ENCODE data around the gene SLC34A1.

Gene SLC34A1

DNA sequence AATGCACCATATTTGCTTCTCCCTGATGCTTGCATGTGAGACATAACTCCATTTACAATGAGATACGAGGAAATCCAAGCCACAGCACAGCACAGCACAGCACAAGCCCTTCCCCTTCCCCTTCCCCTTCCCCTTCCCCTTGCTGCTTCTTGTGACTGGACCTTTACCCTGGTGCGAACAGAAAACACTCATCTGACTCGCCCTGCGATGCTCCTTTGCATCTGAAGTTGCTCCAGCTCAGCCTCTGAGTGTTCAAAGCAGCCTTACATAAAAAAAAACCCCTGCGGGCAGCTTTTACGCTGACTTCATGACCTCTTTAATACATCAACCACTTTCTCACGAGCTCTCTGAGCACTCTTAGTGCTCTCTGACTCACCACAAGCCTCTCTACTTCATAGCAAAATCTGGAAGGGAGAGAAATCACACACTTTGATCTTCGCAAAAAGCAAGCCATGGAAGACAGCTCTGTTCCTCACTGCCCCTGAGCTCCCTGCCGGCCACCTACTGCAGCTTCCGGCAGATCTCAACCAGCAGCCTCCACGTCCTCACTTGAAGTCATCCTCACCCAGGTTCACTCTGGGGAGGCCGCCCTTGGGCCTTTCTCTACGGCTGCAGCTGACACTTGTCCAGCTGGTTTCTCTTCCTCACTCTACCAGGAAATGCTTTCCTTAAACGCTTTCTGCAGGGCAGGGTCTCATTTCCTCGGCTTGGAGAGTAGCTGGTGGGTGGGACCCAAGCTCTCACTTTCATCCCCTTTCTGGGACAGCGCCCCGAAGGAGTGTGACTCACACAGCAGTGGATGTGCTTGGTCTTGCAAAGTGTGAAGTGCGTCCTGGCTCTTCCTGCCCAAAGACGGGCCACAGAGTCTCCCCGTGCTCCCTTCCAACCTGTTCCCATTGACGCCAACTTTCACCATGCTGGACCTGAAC, 5.3 kb downstream of the SLC34A1 start:
- DNase-seq: no peak

DNA sequence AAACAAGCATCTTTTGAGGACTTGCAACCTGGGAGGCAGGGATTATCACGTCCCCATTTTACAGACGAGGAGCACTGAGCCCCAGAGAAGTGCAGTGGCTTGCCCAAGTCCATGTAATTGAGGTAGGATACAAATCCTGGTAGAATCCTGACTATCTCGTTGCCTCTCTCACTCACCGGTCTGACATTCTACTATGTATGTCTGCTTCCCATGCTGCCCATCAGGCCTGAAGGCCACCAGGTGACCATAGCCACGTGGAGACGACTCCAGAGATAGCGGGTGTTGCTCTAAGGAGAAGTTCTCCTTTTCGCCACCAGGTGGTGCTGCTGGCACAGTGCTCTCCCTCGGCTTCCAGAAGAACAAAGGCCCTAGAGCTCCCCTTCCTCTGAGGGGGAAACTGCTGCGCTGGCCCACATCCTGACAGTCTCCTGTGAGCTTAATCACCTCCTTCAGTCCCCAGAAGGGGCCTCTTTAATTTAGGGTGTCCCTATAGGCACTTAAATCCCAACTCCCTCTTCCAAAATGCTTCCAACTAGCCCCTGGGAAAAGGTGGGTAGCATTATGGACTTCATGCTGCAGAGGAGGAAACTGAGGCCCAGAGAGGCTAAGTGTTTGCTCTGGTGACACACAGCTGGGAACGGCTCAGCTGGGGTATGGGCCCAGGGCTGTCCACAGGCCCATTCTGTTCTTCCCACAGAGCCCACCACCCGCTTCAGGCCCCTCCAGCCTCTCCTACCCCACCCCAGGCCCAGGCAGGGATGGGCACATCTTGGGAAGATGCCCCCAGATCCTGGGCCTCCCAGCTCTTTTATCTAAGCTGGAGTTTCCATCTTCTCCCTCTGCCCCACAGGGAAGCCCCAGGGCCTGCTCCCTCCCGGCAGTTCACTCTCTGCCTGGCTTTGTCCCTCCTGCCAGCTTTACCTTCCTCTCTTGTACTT, 6.4 kb downstream of the SLC34A1 start:
- DNase-seq: peak; percentile 89

DNA sequence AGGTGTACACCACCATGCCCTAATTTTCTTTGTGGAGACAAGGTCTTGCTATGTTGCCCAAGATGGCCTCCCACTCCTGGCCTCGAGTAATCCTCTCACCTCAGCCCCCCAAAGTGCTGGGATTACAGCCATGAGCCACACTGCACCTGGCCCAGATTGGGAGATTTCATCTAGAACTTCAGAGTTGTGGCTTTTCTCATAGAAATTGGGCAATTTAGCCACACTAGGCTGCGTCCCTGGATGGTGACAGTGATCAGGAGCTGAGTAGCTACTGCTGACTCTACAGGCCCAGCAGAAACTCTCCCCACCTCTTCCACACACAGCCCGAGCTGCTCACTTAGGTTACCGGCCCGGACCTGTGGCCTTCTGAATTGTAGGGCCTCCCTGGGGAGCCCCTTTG, 8.5 kb downstream of the SLC34A1 start:
- no peak for DNase-seq

DNA sequence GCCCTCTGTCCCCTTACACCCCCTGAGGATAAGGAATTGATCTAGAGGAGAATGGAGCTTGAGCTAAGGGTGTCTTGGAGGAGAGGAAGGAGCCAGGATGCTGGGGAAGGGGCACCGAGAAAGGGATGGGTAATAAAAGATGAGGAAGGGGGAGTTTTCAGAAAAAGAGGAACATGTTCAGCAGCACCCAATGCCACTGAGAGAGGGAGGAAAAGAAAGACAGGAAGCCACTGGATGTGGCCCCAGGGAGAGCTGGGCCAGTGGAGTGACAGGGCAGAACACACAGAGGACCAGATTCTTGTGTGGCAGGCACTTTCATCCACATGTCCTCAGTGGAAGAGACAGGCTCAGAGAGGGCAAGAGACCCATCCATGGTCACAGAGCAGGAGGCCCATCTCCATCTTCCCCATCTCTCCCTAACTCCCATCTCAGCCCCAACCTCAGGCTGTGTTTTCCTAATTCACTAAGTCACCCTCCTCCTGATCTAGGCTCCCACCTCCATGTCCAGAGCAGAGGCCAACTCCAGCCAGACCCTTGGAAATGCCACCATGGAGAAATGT, 9.1 kb downstream of the SLC34A1 start:
- DNase-seq: no peak

DNA sequence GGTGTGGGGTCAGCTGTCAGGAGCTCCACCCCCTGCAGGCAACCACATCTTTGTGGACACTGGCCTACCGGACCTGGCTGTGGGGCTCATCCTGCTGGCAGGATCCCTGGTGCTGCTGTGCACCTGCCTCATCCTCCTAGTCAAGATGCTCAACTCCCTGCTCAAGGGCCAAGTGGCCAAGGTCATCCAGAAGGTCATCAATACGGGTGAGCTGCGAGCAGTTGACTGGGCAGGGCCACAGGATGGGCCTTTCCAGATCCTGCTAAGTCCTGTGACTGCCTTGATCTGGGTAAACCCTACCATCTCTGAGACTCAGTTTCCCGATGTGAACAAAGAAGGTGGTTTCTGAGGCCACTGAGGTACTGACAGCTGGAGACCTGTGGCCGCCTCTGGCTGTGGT, 9.8 kb downstream of the SLC34A1 start:
- no peak for DNase-seq

DNA sequence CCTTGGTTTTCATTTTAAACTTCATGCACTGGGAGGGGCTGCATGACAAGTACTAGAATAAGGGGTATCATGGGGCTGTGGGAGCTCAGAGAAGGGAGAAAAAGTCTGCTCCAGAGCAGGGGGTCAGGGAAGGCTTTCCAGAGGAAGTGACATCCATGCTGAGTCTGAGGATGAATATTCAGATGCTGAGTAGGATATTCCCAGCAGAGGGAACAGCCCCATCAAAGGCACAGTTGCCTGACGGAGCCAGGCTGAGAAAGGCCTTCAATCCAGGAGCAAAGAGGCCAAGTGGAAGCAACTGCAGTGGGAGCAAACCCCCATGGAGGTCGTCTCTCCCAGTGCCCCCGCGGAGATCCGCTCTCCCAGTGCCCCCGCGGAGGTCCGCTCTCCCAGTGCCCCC, 11.8 kb downstream of the SLC34A1 start:
- no peak for DNase-seq

DNA sequence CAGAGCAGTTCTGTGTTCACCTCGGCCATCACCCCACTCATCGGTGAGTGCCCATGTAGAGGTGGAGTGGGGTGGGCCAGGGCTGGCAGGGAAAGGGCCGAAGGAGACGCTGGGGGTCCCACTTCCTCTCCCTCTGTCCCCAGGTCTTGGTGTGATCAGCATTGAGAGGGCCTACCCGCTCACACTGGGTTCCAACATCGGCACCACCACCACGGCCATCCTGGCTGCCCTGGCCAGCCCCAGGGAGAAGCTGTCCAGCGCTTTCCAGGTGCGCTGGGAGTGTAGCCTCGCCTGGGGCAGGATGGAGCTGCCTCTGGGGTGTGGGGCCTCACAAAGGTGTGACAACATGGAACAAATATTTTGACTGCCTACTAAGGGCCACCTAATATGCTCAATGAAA, 12.6 kb downstream of the SLC34A1 start:
- no peak for DNase-seq

DNA sequence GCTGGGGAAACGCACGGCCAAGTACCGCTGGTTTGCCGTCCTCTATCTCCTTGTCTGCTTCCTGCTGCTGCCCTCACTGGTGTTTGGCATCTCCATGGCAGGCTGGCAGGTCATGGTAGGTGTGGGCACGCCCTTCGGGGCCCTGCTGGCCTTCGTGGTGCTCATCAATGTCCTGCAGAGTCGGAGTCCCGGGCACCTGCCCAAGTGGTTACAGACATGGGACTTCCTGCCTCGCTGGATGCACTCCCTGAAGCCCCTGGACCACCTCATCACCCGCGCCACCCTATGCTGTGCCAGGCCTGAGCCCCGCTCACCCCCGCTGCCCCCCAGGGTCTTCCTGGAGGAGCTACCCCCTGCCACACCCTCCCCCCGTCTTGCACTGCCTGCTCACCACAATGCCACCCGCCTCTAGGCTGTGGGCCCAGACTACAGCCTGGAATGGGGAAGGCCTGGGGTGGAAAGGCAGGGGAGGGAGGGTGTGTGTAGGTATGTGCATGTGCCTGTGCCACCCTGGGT, 13.7 kb downstream of the SLC34A1 start:
- no peak for DNase-seq

DNA sequence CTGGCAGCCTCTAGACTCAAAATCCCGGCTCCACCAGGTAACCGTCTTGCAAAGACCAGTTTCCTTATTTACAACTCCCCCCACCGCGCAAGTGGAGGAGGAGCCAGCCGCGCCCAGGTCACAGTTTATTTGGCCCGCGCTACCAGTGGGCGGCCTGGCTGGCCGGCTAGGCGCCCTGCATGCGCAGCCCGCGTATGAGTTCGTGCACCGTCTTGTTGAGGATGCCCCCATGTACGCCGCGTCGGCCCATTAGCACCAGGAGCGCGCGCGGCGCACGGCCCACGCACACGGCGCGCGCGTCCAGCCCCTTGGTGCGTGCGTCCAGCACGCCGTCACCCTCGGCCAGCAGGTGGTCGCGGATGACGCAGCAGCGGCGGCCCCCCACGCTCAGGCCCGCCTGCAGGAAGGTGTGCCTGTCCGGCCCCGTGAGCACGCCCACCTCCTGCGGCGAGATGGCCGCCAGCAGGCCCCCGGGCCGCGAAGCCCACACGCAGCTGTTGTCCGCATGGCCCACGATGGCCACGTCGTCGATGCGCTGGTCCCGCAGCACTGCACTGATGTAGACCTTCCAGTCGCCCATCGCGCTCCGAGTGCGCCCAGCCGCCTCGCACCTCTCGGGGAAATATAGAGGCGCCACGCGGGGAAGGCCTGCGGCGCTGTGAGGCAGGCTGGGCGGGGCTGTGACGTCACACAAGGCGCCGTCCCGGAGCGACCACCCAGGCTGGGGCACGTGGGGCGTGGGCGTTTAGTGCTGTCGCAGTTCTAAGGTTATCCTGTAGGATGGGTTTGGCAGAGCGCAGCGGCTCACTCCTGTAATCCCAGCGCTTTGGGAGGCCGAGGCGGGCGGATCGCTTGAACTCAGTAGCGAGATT, 16.0 kb downstream of the SLC34A1 start, which contains the start of gene PFN3:
PFN3 (minus strand) TSS at position 665 of the 872 bp plus-strand sequence; CDS start at position 580, 85 bp downstream.
- DNase-seq: peak; percentile 65

DNA sequence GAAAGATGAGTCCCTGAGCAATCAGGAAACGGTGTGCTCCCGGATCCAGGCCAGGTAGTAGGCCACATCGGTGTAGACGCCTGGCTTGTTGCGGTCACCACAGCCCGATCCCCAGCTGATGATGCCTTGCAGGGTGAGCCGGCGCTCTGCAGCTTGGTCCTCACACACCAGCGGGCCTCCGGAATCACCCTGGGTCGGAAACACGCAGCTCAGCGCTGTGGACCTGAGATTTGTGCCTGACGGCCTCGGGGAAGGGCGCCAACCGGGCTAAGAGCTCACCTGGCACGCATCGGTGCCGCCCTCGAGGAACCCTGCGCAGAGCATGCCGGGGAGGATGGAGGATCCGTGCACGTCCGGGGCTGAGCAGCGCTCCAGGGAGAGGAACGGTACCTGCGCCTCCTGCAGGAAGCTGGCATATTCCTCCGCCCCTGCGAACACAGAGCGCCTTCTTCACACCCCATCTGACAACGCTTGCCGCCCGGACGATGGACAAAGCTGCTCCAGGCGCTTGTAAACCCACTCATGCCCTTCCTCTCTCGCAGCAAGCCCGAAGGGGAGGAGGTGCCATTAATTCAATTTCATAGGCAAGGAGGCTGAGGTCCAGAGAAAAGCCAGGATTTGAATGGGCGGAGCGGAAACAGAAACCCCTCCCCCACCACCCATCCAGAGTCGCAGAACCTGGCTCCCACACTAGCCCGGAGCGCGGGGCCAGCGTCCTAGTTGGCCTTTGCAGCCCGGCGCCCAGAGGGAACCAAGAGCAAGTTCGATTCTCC, 18.2 kb downstream of the SLC34A1 start:
- peak; percentile 47 for DNase-seq

DNA sequence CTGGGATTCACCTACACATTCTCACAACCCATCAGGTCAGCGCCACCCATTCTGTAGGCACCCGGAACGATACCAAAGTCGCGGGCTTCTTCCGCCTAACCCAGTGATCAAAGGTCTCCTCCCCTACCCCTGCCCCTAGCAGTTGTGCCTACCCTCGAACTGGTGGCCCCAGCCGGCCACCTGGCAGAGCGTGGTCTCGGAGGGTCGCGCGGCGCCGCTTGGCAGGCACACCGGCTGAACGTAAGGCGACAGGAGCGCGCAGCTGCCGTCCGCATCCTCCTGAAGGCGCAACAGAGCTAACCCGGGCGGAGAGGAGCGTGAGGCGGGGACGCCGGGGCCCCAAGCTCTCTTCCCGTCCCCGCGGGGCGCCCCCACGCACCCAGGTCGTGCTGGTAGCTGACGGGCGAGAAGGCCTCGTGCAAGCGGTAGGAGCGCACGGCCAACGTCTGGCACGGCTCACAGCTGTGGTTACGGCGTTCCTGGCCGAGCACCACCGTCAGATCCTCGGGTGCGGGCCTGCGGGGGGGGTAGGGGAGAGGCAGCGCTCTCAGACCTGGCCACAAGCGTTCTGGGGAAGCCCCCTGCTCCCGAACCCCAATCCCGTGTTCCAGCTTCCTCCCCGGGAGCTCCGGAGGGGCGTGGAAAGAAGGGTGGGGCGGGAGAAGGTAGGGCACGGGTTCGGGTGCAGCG, 19.0 kb downstream of the SLC34A1 start:
- no peak for DNase-seq

DNA sequence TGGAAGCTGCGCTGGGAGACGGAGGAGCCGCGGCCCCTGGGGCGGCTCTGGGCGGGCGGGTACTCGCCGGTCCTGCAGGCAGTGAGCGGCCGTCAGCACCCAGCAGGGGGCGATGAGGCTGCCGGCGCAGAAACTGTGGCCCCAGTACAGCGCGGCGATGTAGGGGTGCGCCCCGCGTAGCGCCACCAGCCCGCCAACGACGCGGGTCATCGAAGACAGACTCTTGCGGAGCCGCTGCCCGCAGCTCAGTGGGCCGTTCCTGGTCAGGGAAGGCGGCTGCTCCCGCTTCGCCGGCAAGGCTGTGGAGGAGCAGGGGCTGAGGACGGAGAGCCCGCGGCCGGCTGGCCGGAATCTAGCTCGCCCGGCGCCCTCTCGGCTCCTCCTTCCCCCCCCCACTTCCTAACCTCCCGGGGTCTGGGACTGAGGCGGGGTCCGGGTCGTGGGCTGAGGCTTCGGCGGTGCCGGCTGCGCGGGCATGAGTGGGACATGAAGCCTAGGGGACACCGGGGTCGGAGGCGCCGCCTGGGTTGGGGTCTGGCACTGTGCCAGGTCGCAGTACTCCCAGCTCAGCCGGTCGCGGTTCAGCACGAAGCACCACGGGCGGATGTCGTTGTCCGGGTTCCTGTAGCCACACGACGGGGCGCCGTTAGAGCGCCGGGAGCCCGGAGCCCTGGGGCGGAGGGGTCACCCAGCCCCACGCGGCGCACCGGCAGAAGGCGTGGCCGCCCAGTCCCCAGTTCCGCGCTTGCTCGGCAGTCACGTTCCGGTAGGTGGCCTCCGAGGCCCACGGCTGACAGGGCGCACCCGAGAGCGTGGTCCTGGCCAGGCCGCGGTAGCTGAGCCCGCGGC, 19.8 kb downstream of the SLC34A1 start:
- DNase-seq: peak; percentile 86

DNA sequence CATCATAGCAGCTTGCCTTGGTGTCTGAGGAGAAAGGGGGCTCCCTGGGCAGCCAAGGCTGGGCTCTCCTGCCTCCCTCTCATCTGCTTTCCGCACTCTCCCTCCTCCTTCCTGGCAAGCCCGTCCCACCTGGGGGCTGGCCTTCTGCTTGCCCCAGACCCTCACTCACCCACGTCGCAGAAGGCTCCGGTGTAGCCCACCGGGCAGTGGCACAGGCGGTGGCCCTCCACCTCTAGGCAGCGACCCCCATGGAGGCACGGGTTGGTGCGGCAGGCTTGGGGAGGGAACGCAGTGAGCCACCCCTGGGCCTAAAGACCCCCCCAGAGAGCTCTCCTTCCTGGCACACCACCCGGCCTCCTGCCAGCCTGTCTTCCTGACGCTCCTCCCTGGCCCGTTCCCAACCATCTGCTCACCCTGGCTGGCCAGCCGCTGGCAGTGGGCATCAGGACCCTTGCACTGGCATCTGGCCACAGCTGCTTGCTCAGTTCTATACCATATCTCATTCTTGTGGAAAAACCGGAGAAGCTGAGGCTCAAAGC, 20.5 kb downstream of the SLC34A1 start:
- no peak for DNase-seq

DNA sequence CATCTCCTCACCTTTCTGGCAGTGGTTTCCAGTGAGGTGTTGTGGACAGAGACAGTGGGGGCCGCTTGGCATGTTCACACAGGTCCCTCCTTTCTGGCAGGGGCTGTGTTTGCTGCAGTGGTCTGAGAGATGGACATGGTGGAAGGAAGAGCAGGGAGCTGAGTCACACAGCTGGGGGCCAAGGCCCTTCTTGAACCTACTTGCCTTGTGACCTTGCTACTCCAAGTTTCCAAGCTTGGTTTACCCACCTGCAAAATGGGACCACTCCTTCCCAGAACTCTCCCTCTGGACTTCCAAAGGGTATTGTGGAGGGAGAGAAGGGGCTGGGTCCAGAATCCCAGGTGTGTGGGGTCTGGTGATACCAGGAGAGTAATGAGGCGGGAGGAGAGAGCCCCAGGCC, 21.1 kb downstream of the SLC34A1 start:
- DNase-seq: no peak

DNA sequence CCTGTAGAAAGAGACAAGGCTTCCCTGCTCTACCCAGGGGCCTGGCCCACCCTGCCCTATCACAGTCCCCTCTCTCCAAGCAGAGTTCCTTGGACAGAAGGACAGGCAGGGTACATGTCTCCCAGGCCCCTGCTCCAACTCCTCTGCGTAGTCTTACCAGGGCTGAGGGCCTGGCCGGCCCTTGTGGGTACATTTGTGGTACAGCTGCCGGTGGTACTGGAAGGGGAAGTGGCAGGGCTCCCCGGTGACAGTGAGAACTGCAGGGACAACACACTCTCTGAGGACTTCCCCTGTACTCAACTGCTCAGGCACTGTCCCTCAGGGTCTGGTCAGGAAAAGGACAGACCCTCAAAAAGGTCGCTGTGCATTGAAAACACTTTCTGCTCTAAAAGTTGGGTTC, 21.6 kb downstream of the SLC34A1 start:
- DNase-seq: no peak

DNA sequence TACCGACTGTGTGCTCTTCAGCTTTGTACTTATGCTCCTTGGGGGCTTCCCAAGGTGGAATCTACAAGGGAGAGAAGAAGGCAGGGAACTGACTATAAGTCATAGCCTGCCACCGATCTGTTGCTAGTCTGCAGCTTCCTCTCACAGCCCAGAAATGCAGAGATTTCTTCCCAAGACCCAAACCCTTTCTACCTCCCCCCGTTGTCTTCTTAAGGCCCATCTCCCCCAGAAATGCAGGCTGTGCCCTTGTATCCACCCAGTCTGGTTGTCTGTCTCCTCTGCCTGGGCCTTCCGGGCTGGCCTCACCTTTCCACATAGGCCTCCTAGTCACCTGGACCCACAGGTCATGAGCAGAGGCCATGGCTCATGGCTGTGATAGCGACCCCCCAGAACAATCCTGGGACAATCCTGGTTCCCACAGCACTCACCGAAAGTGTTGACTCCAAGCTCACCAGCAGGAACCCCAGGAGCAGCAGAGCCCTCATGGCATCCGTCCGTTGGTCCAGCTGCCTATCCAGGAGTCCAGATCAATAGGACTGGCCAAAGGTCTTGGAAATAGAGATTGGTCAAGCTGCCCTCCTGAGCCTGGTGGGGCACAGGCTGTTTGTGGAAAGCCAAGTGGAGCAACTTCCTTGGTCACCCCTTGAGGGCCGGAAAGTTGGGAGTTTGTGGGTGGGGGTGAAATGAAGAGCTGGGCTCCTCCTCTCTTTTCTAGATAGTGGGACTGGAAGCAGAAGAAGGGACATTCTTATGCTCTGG, 25.0 kb downstream of the SLC34A1 start, which contains the start of gene F12:
F12 (minus strand) TSS at position 522 of the 759 bp plus-strand sequence; CDS start at position 485, 37 bp downstream.
- no peak for DNase-seq

DNA sequence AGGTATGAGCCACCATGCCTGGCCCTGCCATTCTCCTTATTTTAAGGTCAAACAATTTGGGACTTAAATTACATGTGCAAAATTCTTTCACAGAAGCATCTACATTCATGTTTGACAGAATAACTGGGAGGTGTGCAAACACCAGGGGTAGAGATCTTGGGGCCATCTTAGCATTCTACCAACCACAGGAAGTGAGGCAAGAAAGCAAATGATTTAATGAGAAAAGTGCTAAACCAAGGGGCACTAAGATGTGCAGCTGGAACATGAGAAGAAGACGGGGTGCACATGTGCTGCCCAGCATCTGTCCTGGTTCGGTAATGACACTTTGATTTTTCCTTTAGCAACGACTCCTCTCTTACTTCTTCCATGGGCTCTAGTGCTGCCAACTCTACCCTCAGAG, 26.3 kb downstream of the SLC34A1 start:
- no peak for DNase-seq

DNA sequence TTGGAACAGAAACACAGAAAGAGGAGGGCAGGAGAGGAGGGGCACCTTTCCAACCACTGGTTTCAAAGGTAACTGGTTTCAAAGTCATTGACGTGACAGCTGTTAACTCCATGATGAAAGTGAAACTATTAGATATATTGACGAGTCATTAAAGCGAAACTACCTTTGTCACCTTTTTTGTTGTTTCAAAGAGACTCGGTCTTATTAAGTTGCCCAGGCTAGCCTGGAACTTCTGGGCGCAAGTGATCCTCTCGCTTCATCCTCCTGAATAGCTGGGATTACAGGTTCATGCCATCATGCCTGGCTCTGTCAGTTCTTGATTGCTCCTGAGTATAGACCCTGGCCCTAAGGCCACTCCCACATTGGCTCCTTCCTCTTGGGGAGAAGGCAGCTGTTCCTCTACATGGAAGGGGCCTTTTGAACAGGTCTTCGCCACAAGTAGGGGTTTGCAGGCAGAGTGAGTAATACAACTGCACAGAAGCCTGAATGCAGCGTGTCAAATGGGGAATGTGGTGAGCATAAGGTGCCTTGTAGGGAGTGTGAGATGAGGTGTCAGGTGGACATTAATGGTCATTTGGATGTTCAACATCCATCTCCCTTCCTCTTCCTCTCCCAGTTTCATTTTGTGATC, 28.5 kb downstream of the SLC34A1 start:
- DNase-seq: no peak
